Stimulated activated CD8-positive, alpha-beta memory T cell treated with anti-CD3 and anti-CD28 coated beads, Interleukin-12 subunit alpha, Interleukin-12 subunit beta, amount 100 ng/mL, for 4 hours (primary cell): ENCODE data around the gene CGB7.
A peak's percentile ranks its signal among the peaks of the same experiment; 100 is the strongest.
"Not testable (repeated sequence)": the region's sequence is repeated elsewhere in the genome, so short reads cannot be mapped to it uniquely, and the experiment has no call there.

ENCODE experiments used
- DNase-seq: peaks from one replicate; pipeline ENCODE4 v3.0.0-alpha.2; 2020; ENCODE audit warnings: low read depth

CGB7 gene

DNA sequence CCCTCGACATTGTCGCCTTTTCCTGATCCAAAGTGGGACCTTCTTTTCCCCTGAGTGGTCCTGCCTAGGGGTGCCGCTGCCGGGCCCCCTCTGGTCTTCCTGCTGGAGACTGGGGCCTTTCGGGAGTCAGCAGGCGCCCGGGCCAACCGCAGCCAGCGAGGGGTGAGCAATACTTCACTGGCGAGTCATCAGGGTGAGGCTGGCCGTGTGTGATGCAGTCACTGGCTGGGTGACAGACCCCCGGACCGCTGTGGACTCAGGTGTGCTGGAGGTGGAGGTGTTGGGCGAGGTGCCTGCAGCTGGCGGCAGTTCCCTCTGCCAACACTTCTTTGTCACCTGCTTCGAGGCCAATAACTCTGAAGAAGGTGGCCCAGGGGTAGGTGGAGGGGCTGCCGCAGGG is 15.4 kb downstream of the CGB7 start:
- DNase-seq: no peak

GRCh38 chr19:49039736-49040135 is 17.8 kb downstream of the CGB7 start:
- not testable (repeated sequence) for DNase-seq

- not testable (repeated sequence) for DNase-seq
These were observed 18.8 kb downstream of the CGB7 start for GRCh38 chr19:49038557-49039276.

- DNase-seq: not testable (repeated sequence)
These were observed 19.4 kb downstream of the CGB7 start for GRCh38 chr19:49038111-49038510.

GRCh38 chr19:49036815-49037214 is 20.7 kb downstream of the CGB7 start, which contains the start of gene CGB1:
CGB1 (minus strand) TSS chr19:49036895; CDS start chr19:49036711, 184 bp downstream.
- not testable (repeated sequence) for DNase-seq

GRCh38 chr19:49031642-49032301 is 25.8 kb downstream of the CGB7 start, which contains the start of gene CGB2:
CGB2 (plus strand) TSS chr19:49031890; CDS start chr19:49032096, 206 bp downstream.
- not testable (repeated sequence) for DNase-seq

DNA sequence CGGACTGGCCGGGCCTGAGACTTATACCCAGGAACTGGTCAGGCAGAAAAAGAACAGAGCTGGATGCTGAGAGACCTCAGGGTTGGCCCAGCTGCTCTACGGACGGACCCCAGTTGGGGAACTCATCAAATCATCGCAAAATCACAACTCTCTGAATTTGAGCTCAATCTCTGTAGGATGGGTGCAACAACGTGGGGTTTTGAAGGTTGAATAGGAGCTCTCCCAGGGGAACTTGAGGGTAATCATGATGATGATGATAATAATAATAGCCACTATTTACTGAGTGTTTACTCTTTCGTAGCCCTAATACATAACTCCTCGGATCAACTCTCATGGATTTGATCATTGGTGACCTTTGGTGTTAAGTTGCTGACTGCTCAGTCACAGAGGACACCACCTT is 27.2 kb downstream of the CGB7 start:
- not testable (repeated sequence) for DNase-seq

DNA sequence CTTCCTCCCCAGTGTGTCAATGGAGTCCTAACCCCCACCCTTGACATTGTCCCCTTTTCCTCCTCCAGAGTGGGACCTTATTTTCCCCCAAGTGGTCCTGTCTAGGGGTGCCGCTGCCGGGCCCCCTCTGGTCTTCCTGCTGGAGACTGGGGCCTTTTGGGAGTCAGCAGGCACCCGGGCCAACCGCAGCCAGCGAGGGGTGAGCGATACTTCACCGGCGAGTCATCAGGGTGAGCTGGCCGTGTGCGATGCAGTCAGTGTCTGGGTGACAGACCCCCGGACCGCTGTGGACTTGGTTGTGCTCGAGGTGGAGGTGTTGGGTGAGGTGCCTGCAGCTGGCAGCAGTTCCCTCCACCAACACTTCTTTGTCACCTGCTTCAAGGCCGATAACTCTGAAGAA is 27.8 kb downstream of the CGB7 start:
- DNase-seq: not testable (repeated sequence)

- not testable (repeated sequence) for DNase-seq
These were observed 28.9 kb downstream of the CGB7 start for GRCh38 chr19:49028686-49029085.

DNA sequence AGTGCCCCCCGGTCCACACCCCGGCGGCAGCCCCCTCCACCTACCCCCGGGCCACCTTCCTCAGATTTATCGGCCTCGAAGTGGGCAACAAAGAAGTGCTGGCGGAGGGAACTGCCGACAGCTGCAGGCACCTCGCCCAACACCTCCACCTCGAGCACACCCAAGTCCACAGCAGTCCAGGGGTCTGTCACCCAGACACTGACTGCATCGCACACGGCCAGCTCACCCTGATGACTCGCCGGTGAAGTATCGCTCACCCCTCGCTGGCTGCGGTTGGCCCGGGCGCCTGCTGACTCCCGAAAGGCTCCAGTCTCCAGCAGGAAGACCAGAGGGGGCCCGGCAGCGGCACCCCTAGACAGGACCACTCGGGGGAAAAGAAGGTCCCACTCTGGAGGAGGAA is 31.9 kb downstream of the CGB7 start:
- DNase-seq: not testable (repeated sequence)

DNA sequence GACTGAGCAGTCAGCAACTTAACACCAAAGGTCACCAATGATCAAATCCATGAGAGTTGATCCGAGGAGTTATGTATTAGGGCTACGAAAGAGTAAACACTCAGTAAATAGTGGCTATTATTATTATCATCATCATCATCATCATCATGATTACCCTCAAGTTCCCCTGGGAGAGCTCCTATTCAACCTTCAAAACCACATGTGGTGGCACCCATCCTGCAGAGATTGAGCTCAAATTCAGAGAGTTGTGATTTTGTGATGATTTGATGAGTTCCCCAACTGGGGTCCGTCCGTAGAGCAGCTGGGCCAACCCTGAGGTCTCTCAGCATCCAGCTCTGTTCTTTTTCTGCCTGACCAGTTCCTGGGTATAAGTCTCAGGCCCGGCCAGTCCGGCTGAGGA is 32.5 kb downstream of the CGB7 start:
- DNase-seq: not testable (repeated sequence)

- DNase-seq: not testable (repeated sequence)
These were observed 33.3 kb downstream of the CGB7 start, which contains the start of gene CGB3 for GRCh38 chr19:49024233-49024632. CGB3 (minus strand) TSS chr19:49024333; CDS start chr19:49023971, 362 bp downstream.

DNA sequence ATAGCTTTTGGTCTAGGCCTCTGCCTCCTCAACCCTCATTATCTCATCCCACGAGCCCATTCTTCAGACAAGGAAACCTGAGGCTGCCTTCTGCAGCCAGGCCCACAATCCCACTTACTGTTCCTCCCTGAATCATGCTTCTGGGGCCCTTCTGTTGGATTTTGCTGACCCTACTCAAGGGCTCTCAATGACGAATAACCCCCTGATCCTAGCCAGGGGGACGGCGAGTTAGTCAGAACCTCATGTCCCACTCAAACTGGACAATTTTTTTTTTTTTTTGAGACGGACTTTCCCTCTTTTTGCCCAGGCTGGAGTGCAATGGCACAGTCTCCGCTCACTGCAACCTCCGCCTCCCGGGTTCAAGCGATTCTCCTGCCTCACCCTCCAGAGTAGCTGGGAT is 35.4 kb downstream of the CGB7 start:
- no peak for DNase-seq

- no peak for DNase-seq
These were observed 36.3 kb downstream of the CGB7 start for GRCh38 chr19:49020931-49021895.

DNA sequence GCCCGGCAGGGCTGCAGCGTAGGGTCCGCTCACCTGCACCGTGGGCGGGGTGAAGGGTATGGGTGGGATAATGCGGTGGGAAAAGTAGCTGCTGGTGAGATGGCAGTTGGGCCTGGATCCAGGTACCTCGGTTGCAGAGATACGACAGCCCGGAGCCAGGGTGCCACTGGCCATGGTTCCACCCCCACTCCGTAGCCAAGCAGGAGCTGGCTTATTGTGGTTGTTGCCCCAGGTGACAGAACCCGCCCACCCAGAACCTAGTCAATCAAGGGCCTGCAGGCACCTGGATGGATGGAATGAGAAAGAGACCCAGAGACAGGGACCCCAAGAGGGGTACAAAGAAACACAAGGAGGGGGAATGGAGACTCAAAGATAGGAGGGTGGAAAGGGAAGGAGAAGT is 37.2 kb downstream of the CGB7 start:
- no peak for DNase-seq

GRCh38 chr19:49019242-49019932 is 38.2 kb downstream of the CGB7 start:
- DNase-seq: peak; percentile 46

DNA sequence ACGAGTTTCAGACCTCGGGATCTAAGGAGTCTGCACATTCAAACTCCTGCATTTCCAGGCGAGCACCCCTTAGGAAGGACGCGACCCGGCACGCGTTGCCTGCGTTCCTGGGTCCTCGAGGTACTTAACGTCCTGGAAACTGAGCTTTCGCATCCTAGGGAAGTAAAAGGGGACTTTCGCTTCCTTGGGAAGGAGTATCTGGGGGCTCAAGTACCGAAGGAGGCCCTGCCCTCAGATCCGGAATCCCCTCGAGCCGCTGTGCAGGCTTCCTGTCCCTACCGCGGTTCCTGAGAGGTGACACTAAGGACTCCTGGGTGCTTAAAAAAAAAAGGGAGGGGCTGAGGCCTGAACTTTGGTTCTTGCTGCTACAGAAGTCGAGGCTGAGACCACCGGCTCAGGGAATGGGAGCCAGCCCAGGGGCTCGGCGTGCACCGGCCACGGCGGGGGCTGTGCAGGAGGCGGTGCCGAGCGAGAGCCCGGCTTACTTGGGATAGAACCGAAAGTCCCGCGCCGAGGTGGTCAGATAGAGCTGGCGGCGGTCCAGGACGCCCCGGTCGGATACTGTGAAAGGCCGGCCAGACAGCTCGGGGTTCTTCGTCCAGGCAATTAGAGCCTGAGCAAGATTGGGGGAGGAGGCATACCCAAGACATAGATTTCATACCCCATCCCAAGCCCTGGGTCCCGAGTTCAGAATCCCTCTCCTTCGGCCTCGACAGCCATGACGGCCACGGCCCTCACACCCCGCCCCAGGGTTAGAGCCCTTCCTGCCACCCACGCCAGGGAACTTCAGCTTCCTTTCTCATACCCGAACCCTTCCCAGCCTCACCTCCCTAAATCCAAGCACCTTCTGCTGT is 38.9 kb downstream of the CGB7 start:
- DNase-seq: not testable (repeated sequence)

DNA sequence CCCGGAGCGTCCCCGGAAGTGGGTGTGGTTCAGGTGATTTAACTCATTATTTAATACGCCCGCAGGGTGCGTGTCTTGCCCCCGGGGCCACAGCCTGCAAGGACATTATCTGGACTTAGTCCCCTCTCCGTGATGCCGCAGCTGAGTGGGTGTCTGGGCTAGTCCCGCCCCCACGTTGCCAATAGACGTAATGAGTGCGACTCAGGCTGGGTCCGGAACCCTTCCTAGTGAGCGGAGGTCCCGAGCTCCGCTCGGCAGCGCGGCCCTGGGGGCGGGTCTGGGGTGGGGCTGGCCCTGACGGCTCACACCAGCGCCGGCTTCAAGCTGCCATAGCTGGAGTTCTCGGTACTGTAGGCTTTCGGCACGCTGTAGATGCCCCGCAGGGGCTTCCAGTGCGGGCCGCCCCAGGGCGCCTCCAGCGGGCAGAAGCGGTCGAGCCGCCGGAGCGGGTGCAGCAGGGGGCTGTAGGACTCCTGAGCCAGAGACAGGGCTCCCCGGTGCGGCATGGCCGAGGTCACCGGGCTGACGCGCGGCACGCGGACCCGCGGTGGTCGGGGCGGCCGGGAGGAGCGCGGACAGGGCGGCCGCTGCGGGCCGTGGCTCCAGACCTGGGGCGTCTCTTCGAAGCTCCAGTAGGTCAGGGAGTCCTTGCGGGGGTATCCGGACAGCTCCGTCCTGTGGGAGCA is 39.7 kb downstream of the CGB7 start:
- DNase-seq: peak; percentile 41

DNA sequence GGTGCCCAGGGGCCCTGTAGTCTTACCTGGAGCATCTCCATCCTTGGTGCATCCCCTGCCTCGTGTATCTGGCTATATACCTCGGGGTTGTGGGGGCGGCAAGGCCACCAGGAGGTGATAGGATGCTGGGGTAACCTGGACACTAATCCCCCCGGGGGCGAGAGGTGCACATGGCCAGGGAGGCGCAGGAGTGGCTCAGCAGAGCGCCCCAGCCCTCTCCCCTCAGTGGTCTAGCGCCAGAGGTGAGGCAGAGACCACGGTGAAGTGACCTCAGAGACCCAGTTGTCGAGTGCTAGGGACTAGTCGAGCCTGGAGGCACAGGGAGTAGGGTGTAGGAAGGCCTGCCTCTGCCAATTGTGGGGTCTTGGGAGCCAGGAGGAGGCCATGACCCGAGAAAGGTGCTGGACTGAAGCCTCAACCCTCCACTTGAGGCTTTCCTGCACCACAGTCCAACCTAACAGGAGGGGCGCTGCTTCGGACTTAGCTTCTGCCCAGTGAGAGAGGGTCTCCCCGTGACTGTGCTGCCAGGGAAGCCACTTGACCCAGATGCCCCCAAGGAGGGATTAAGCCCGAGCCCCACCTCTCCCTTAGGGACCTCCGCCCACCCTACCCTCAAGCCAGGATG is 40.4 kb downstream of the CGB7 start, which contains the start of gene LHB:
TSS of gene LHB (minus strand) at position 51 of the 625 bp plus-strand sequence. CDS start at position 41, 10 bp downstream.
- DNase-seq: no peak
